Type B pancreatic cell (in vitro differentiated cells): ENCODE measurements around the gene MND1. TPM values are rescaled to one million over a fixed set of nuclear protein-coding genes. Genes with fewer than 3 reads are reported as not detected.

Experiments used
- DNase-seq: peaks from one replicate; pipeline ENCODE4 v3.0.0; 2021; ENCODE audit warnings: mixed read lengths; ENCODE audit not compliant: unreplicated experiment; ENCODE audit errors: extremely low spot score
- H3K27ac Mint-ChIP-seq: 2 replicates; pipeline ENCODE4 v1.8.0; 2021; ENCODE audit warnings: mild to moderate bottlenecking, mixed read lengths
- H3K27me3 Mint-ChIP-seq: 2 replicates; pipeline ENCODE4 v1.8.0; 2021; ENCODE audit warnings: mixed read lengths
- H3K36me3 Mint-ChIP-seq: 2 replicates; pipeline ENCODE4 v1.8.0; 2021; ENCODE audit warnings: mixed read lengths
- H3K4me1 Mint-ChIP-seq: one replicate; pipeline ENCODE4 v1.8.0; 2021; ENCODE audit warnings: mixed read lengths; ENCODE audit not compliant: unreplicated experiment
- H3K4me3 Mint-ChIP-seq: 2 replicates; pipeline ENCODE4 v1.8.0; 2021; ENCODE audit warnings: mild to moderate bottlenecking, mixed read lengths
- H3K9me3 Mint-ChIP-seq: 2 replicates; pipeline ENCODE4 v1.8.0; 2021; ENCODE audit warnings: mixed read lengths
- CTCF ChIP-seq: fragments of 200-600 bp; sonication (generic); conservative IDR thresholded peaks from 2 replicates; pipeline ENCODE4 v1.5.0; 2021; ENCODE audit warnings: antibody characterized with exemption, mild to moderate bottlenecking
- total RNA-seq: library from RNA; stranded (reverse); gene quantifications from 2 replicates; pipeline ENCODE4 v1.2.1, GENCODE V29; 2021; ENCODE audit warnings: low replicate concordance

Gene MND1
- total RNA-seq, 1 donor from 2014 or later, result 15.2 TPM

GRCh38 chr4:153314915-153315314 lies 29.6 kb upstream of the MND1 start:
- Mint-ChIP-seq H3K36me3 (peaks cover 41% of the 10 kb centered on the region), H3K4me3 (no peak overlapping the region), H3K9me3 (no peaks in the 10 kb centered on the region), H3K4me1 (no peaks in the 10 kb centered on the region), H3K27me3 (no peaks in the 10 kb centered on the region), H3K27ac (peak overlapping the region; percentile 37)
- no peak for TF ChIP-seq CTCF
- DNase-seq, result no peak

GRCh38 chr4:153318696-153319320 lies 25.7 kb upstream of the MND1 start:
- DNase-seq, result no peak
- H3K36me3 Mint-ChIP-seq, result peaks cover 35% of the 10 kb centered on the region
- peak; percentile 85 for TF ChIP-seq CTCF
- H3K4me1 Mint-ChIP-seq, result no peaks in the 10 kb centered on the region
- no peaks in the 10 kb centered on the region for H3K27me3 Mint-ChIP-seq
- no peak overlapping the region for H3K27ac Mint-ChIP-seq
- no peaks in the 10 kb centered on the region for H3K9me3 Mint-ChIP-seq
- H3K4me3 Mint-ChIP-seq, result no peak overlapping the region

- H3K9me3 Mint-ChIP-seq, result no peaks in the 10 kb centered on the region
- H3K36me3 Mint-ChIP-seq, result peaks cover 38% of the 10 kb centered on the region
- no peak overlapping the region for H3K27ac Mint-ChIP-seq
- H3K4me3 Mint-ChIP-seq, result no peak overlapping the region
- TF ChIP-seq CTCF, result no peak
- H3K27me3 Mint-ChIP-seq, result no peaks in the 10 kb centered on the region
- H3K4me1 Mint-ChIP-seq, result peaks cover 7% of the 10 kb centered on the region
- no peak for DNase-seq
These were observed 21.7 kb upstream of the MND1 start for GRCh38 chr4:153322791-153323190.

- no peak for DNase-seq
- peaks cover 31% of the 10 kb centered on the region for H3K36me3 Mint-ChIP-seq
- H3K27ac Mint-ChIP-seq, result no peak overlapping the region
- peaks cover 7% of the 10 kb centered on the region for H3K4me1 Mint-ChIP-seq
- H3K9me3 Mint-ChIP-seq, result no peaks in the 10 kb centered on the region
- no peak overlapping the region for H3K4me3 Mint-ChIP-seq
- H3K27me3 Mint-ChIP-seq, result no peaks in the 10 kb centered on the region
- no peak for TF ChIP-seq CTCF
These were observed 20.4 kb upstream of the MND1 start for GRCh38 chr4:153324046-153324445.

- H3K36me3 Mint-ChIP-seq, result peaks cover 30% of the 10 kb centered on the region
- H3K27me3 Mint-ChIP-seq, result no peaks in the 10 kb centered on the region
- no peak for TF ChIP-seq CTCF
- H3K9me3 Mint-ChIP-seq, result no peaks in the 10 kb centered on the region
- no peak for DNase-seq
- peaks cover 7% of the 10 kb centered on the region for H3K4me1 Mint-ChIP-seq
- peak overlapping the region; percentile 52 for H3K27ac Mint-ChIP-seq
- no peak overlapping the region for H3K4me3 Mint-ChIP-seq
These were observed 18.9 kb upstream of the MND1 start for GRCh38 chr4:153325558-153325957.

- peaks cover 7% of the 10 kb centered on the region for H3K4me1 Mint-ChIP-seq
- peaks cover 29% of the 10 kb centered on the region for H3K36me3 Mint-ChIP-seq
- H3K27me3 Mint-ChIP-seq, result no peaks in the 10 kb centered on the region
- no peak overlapping the region for H3K4me3 Mint-ChIP-seq
- no peaks in the 10 kb centered on the region for H3K9me3 Mint-ChIP-seq
- no peak for DNase-seq
- no peak for TF ChIP-seq CTCF
- no peak overlapping the region for H3K27ac Mint-ChIP-seq
These were observed 18.0 kb upstream of the MND1 start for GRCh38 chr4:153326513-153326912.
